MM.1S (cell line): ENCODE results near the gene SUCO.

Experiments
- CTCF ChIP-seq: fragments of 300-600 bp; sonication (generic); IDR thresholded peaks from 2 replicates; pipeline ENCODE4 v1.5.1; 2016; ENCODE audit warnings: antibody characterized with exemption, low read length, mixed read lengths
- EZH2 ChIP-seq: fragments of 300-600 bp; sonication (generic); optimal IDR thresholded peaks from 2 replicates; pipeline ENCODE3; 2017; ENCODE audit warnings: low read depth, mild to moderate bottlenecking, antibody characterized with exemption, low read length, mixed read lengths

- no peak for TF ChIP-seq CTCF
- no peak for TF ChIP-seq EZH2
These were observed 26.7 kb downstream of the SUCO start for GRCh38 chr1:172559572-172560210.
